Sciatic nerve (tissue), 2 donors: ENCODE measurements around the gene TOLLIP. TPM values are rescaled to one million over a fixed set of nuclear protein-coding genes. Genes with fewer than 3 reads are reported as not detected.

Source experiments
- ATAC-seq: fragments of 200-7000 bp; cut with Tn5 transposase; one replicate; pipeline ENCODE4 v1.9.1; 2020; ENCODE audit warnings: mild to moderate bottlenecking, moderate library complexity
- DNase-seq: peaks from one replicate; pipeline ENCODE4 v3.0.0-alpha.2; 2020; ENCODE audit warnings: low spot score
- intact Hi-C: fragments of 100-400 bp; cut with DNase I; formaldehyde crosslinking; loops from one replicate; pipeline ENCODE4 v1.14.2; 2022
- total RNA-seq: library from RNA; stranded (reverse); fragmentation: NEBNext Ultra II Directional; extraction: Animal tissue kit (Norgen Biotek cat#: 25700); gene quantifications from one replicate; pipeline ENCODE4 v1.2.1, GENCODE V29; 2021
- donor health status: DM: no; HTN: no; CAD: no.
- donor health status: DM: no; HTN: no; CAD: no.

TOLLIP gene
- total RNA-seq, 1 donor from 2014 or later, result 60.5 TPM

- no peak for DNase-seq
- no peak for ATAC-seq
- intact Hi-C loops, result no loop called here
Measured at GRCh38 chr11:1242289-1242688, 67.1 kb downstream of the TOLLIP start.

- intact Hi-C loops, result no loop called here
- DNase-seq (no peak), ATAC-seq (no peak)
Measured at GRCh38 chr11:1241706-1242105, 67.7 kb downstream of the TOLLIP start.

- no peak for ATAC-seq
- intact Hi-C loops, result no loop called here
Measured at GRCh38 chr11:1240771-1241170, 68.7 kb downstream of the TOLLIP start.

GRCh38 chr11:1239596-1240205, 69.7 kb downstream of the TOLLIP start:
- DNase-seq (no peak), ATAC-seq (no peak)
- intact Hi-C loops, result no loop called here

More at GRCh38 chr11:1240771-1241170, 68.7 kb downstream of the TOLLIP start:
- DNase-seq, result no peak

GRCh38 chr11:1238767-1239595, 70.5 kb downstream of the TOLLIP start:
- ATAC-seq, result no peak
- intact Hi-C loops, result no loop called here
- DNase-seq, result no peak

- DNase-seq (no peak), ATAC-seq (no peak)
- intact Hi-C loops, result no loop called here
Measured at GRCh38 chr11:1237851-1238250, 71.6 kb downstream of the TOLLIP start.

- ATAC-seq (no peak), DNase-seq (no peak)
- intact Hi-C loops, result no loop called here
Measured at GRCh38 chr11:1237128-1237580, 72.3 kb downstream of the TOLLIP start.

- intact Hi-C loops, result no loop called here
- DNase-seq, result peak; percentile 40
- ATAC-seq, result no peak
Measured at GRCh38 chr11:1236316-1237127, 72.9 kb downstream of the TOLLIP start.

GRCh38 chr11:1235901-1236315, 73.5 kb downstream of the TOLLIP start:
- DNase-seq (peak; percentile 47), ATAC-seq (no peak)
- intact Hi-C loops, result no loop called here

GRCh38 chr11:1235306-1235900, 74.0 kb downstream of the TOLLIP start:
- no peak for ATAC-seq
- no peak for DNase-seq
- intact Hi-C loops, result no loop called here

GRCh38 chr11:1234771-1235305, 74.6 kb downstream of the TOLLIP start:
- intact Hi-C loops, result no loop called here
- DNase-seq (peak; percentile 51), ATAC-seq (no peak)

- peak; percentile 46 for DNase-seq
- no peak for ATAC-seq
- intact Hi-C loops, result no loop called here
Measured at GRCh38 chr11:1234054-1234720, 75.2 kb downstream of the TOLLIP start.

- peak; percentile 45 for DNase-seq
- intact Hi-C loops, result no loop called here
- ATAC-seq, result no peak
Measured at GRCh38 chr11:1233351-1234053, 75.9 kb downstream of the TOLLIP start.

GRCh38 chr11:1232883-1233321, 76.5 kb downstream of the TOLLIP start:
- intact Hi-C loops, result no loop called here
- ATAC-seq, result no peak
- peak; percentile 50 for DNase-seq

- peak; percentile 40 for DNase-seq
- ATAC-seq, result no peak
- intact Hi-C loops, result no loop called here
Measured at GRCh38 chr11:1232021-1232882, 77.2 kb downstream of the TOLLIP start.

- ATAC-seq, result no peak
- peak; percentile 51 for DNase-seq
- intact Hi-C loops, result no loop called here
Measured at GRCh38 chr11:1231396-1232020, 77.9 kb downstream of the TOLLIP start.
